Measurements from ENCODE around the gene IGSF23.
"Not testable (repeated sequence)": the region's sequence is repeated elsewhere in the genome, so short reads cannot be mapped to it uniquely, and the experiment has no call there.

IGSF23 gene

DNA sequence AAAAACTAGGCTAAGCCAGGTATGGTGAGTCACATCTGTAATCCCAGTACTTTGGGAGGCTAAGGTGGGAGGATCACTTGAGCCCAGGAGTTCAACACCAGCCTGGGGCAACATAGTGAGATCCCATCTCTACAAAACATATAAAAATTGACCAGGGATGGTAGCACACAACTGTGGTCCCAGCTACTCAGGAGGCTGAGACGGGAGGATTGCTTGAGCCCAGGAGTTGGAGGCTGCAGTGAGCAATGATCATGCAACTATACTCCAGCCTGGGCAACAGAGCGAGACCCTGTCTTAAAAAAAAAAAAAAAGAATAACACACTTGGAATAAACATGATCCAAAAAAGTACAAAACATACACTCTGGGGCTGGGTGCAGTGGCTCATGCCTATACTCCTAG, 56.7 kb downstream of the IGSF23 start:
- DNase-seq = not testable (repeated sequence)

- DNase-seq = no peak
These were observed 58.0 kb downstream of the IGSF23 start, which contains the start of gene CEACAM19 for GRCh38 chr19:44671400-44671799. Gene CEACAM19 (plus strand): TSS chr19:44671482. CDS start chr19:44671932, 450 bp downstream.

DNA sequence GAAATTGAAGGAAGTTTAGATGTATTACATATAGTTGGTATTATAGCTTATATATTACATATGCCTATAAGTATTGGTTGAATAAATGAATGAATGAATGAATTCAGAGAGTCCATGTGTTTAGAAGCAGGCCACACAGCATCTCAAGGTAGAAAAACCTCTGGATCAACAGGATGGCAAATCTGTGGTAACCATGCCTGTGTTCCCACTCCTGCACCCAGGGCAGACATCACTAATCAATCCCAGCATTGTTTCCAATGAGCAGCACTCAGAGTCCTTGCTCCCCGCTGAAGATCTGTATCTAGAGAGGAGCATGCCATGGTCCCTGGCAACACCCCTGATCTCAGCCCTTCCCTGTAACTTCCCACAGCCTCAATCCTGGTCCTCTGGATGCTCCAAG, 58.9 kb downstream of the IGSF23 start:
- DNase-seq = no peak

GRCh38 chr19:44673510-44673909, 60.1 kb downstream of the IGSF23 start:
- DNase-seq = no peak

DNA sequence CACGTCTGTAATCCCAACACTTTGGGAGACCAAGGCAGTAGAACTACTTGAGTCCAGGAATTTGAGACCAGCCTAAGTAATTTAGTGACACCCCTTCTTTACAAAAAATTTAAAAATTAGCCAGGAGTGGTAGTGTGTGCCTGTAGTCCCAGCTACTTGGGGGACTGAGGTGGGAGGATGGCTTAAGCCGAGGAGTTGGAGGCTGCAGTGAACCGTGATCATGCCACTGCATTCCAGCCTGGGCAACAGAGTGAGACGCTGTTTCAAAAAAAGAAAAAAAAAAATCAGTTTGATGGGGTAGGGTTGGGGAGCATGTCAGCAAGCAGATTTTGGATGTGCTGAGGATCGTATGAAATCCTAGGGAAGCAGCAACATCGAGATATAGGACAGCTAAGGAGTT, 62.2 kb downstream of the IGSF23 start:
- no peak for DNase-seq

GRCh38 chr19:44677019-44677811, 63.9 kb downstream of the IGSF23 start:
- DNase-seq = no peak

DNA sequence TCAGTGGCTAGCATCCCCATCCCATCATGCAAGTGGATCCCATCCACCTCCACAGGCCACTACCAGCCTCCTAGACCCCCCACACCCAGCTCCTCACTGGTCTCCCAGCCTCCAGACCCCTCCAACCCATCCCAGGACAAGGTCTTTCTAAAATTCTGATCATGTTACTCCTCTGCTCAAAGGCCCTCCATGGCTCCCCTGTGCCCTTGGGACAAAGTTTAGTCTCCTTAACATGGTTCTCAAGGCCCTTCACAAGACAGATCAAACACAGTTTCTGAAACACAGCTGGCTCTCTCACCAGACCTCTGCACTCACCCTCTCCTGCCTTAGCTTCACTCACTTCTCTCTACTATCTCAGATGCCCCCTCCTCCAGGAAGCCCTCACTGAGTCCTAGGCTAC, 67.2 kb downstream of the IGSF23 start:
- DNase-seq = no peak

- no peak for DNase-seq
These were observed 68.8 kb downstream of the IGSF23 start for GRCh38 chr19:44681992-44682790.

DNA sequence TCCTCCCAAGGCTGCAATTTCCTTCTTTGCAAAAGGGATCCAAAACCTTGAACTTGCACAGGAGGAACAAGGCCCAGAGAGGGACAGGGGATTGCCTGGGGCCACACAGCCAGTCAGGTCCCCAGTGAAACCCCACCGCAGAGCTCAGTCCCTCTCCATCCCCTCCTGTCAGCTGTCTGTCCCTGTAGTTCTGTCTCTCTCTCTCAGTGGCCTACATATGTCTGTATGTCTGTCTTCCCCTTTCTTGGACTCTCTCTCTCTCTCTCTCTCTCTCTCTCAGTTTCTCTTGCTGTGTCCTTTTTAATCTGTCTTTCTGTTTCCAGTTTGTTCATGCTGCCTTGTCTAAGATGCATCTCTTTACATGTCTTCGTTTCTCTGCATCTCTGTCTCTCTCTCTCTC, 69.4 kb downstream of the IGSF23 start:
- no peak for DNase-seq

DNA sequence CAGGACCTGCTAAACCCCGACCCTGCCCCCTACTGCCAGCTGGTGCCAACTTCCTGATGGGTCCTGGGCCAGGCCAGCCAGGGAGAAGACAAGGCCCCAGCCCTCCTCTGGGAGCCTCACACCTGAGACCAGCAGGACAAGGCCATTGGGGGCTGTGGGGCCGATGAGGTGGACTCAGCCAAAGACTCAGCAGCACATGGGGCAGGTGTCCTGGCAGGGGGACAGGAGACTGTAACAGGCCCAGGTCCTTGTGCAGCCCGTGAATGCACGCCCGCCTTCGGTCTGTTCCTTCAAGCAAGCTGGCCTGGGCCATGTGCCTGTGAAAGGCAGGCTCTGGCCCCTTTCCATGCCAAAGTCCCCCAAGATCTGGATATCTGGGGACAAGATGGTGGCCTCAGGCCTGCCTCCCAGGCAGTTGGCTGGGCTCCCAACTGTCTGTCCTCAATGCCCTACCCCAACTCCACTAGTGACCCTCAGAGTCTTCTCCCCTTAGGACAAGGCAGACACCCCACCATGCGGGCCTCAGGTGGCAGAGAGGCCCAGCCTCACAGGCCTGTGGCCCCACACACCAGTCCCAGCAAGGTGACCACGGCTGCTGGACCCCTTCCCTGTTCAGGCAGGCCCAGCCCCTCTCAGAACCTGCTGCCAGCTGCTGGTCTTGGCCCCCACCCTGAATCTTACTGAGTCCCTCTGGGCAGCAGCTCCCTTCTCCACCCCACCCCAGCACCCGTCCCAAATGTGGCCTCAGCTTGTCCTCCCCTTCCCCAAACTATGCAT, 70.3 kb downstream of the IGSF23 start:
- no peak for DNase-seq

DNA sequence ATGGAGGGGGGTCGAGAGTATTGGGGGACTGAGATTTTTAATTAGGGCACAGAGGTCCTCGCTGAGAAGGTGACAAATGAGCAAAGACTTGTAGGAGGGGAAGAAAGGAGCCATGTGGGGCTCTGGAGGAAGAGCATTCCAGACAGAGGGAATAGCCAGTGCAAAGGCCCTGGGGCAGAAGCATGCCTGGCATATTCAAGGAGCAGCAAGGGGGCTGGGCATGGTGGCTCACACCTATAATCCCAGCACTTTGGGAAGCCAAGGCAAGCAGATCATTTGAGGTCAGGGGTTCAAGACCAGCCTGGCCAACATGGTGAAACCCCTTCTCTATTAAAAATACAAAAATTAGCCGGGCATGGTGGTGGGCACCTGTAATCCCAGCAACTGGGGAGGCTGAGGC, 71.0 kb downstream of the IGSF23 start:
- DNase-seq = not testable (repeated sequence)

DNA sequence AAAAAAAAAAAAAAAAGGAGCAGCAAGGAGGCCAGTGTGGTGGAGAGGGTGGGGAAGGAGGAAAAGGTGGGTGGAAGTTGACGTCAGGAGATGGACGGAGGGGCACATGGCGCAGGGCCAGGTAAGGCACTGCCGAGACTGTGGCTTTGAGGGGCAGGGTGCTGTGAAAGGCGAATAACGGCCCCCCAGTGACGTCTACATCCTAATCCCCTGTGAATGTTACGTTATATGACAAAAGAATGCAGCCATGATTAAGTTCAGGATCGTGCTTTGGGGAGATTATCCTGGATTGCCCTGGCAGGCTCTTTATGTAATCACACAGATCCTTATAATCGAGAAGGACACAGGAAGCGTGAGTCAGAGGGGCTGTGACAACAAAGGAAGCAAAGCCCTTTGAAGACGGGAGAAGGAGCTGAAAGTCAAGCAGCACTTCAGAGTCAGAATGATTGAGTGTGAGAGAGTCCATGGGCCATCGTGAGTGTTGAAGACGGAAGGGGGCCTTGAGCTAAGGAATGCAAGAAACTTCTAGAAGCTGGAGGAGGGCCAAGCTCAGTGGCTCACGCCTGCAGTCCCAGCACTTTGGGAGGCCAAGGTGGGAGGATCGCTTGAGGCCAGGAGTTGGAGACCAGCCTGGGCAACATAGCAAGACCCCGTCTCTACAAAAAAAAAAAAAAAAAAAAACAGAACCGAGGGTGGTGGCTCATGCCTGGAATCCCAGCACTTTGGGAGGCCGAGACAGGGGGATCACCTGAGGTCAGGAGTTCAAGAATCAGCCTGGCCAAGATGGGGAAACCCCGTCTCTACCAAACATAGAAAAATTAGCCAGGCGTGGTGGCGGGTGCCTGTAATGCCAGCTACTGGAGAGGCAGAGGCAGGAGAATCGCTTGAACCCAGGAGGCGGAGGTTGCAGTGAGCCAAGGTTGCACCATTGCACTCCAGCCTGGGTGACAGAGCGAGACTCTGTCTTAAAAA, 71.8 kb downstream of the IGSF23 start:
- no peak for DNase-seq

DNA sequence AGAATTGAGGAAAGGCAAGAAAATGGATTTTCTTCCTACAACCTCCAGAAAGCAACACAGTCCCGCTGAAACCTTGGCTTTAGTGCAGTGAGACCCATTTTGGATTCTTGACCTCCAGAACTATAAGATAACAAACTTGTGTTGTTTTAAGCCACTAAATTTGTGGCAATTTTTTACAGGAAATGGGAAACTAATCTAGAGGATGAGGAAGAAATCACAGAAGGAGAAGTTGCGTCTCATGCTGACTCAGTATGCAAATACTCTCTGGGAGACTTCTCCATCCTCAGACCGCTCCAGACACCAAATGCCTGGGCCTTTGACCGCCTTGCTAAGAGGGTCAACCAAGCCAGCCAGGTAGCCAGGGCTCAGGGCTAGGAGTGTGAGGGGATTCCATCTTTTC, 72.5 kb downstream of the IGSF23 start:
- DNase-seq = no peak

Data from NCI-H187 (cell line).